GM20000 (cell line): Measurements from ENCODE around the gene LGI1.
"Not testable (repeated sequence)": the region's sequence is repeated elsewhere in the genome, so short reads cannot be mapped to it uniquely, and the experiment has no call there.

Experiments used
- DNase-seq: peaks from one replicate; pipeline ENCODE4 v3.0.0; 2012; ENCODE audit warnings: low spot score
- TF ChIP-seq, protein P1 (sequence below): IDR thresholded peaks from 2 replicates; pipeline ENCODE4 v1.5.1; 2012; ENCODE audit warnings: mild to moderate bottlenecking, control low read depth; ENCODE audit errors: extremely low read depth, missing control alignments

Gene LGI1

GRCh38 chr10:93816123-93816747 lies 58.5 kb downstream of the LGI1 start:
- TF ChIP-seq, protein P1, sequence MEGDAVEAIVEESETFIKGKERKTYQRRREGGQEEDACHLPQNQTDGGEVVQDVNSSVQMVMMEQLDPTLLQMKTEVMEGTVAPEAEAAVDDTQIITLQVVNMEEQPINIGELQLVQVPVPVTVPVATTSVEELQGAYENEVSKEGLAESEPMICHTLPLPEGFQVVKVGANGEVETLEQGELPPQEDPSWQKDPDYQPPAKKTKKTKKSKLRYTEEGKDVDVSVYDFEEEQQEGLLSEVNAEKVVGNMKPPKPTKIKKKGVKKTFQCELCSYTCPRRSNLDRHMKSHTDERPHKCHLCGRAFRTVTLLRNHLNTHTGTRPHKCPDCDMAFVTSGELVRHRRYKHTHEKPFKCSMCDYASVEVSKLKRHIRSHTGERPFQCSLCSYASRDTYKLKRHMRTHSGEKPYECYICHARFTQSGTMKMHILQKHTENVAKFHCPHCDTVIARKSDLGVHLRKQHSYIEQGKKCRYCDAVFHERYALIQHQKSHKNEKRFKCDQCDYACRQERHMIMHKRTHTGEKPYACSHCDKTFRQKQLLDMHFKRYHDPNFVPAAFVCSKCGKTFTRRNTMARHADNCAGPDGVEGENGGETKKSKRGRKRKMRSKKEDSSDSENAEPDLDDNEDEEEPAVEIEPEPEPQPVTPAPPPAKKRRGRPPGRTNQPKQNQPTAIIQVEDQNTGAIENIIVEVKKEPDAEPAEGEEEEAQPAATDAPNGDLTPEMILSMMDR = peak; percentile 30
- peak; percentile 50 for DNase-seq

DNA sequence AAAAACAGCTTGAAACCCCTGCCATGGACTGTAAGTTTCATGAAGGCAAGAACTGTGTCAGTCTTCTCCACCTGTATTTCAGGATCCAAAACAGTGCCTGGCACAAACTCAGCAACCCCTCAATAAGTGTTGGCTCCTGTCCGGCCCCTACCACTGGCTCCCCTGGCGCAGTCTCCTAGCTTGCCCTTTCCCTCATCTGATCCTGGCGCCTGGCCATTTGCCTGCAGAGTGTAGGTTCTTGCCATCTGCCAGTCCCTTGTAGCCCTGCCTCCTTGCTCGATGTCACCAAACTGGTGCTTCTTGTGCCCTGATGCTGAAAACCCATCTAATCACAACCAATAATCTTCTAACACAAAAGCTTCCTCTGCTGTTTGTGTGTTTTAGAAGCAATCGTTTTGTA lies 60.4 kb downstream of the LGI1 start:
- no peak for DNase-seq
- TF ChIP-seq, protein P1 = no peak

DNA sequence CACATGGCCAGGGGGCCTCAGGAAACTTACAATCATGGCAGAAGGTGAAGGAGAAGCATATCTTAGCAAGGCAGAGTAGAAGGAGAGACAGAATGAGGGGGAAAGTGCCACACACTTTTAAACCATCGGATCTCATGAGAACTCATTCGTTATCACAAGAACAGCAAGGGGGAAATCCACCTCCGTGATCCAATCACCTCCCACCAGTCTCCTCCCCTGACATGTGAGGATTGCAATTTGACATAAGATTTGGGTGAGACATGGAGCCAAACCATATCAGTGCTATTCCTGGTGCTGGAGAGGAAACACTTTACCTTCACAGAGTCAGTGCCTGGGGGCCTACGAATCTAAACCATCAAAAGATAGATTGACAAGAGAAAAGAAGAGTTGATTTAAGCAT lies 61.8 kb downstream of the LGI1 start:
- no peak for DNase-seq
- TF ChIP-seq, protein P1 = no peak

DNA sequence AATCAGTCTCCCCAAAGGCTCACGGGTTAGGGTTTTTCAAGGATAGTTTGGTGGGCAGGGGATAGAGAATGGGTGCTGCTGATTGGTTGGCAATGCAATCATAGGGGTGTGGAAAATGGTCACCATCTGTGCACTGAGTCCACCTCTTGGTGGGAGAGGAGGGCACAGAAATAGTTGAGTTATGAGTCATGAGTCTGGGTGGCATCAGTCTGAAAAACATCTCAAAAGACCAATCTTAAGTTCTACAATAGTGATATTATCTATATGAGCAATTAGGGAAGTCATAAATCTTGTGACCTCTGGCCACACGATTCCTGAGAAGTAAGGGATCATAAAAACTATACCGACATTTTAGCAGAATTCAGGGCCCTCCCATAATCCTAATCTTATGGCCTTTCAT lies 62.7 kb downstream of the LGI1 start:
- TF ChIP-seq, protein P1 = no peak
- no peak for DNase-seq

DNA sequence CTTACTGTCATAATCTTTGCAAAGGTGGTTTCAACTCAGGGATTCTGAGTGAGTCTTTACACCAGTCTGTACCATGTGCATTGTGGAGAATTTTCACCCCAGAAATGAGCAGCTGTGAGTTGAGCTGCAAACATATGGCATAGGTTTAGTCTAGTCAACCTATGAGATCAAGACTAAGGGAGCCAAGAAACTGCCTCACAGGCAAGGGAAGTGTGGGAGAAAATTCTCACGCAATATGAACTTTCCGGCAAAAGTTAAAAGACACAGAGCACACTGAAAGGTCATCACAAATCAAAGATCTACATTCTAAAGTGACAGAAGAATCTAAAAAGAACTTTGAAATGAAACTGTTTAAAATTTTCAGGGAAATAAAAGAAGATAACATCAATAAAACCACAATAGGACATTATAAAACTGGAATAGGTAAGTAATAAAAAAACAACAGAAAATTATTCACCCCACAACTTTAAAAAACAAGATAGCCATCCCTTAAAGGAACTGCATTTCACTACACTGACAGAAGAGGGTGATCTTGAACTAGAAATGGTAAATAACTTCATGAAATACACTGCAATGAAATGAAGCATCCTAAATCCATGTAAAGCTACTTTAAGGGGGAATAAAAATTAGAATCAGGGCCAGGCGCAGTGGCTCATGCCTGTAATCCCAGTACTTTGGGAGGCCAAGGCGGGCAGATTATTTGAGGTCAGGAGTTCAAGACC lies 63.5 kb downstream of the LGI1 start:
- no peak for DNase-seq
- TF ChIP-seq, protein P1 = no peak

GRCh38 chr10:93826355-93826754 lies 68.6 kb downstream of the LGI1 start:
- DNase-seq = no peak
- TF ChIP-seq, protein P1 = no peak

DNA sequence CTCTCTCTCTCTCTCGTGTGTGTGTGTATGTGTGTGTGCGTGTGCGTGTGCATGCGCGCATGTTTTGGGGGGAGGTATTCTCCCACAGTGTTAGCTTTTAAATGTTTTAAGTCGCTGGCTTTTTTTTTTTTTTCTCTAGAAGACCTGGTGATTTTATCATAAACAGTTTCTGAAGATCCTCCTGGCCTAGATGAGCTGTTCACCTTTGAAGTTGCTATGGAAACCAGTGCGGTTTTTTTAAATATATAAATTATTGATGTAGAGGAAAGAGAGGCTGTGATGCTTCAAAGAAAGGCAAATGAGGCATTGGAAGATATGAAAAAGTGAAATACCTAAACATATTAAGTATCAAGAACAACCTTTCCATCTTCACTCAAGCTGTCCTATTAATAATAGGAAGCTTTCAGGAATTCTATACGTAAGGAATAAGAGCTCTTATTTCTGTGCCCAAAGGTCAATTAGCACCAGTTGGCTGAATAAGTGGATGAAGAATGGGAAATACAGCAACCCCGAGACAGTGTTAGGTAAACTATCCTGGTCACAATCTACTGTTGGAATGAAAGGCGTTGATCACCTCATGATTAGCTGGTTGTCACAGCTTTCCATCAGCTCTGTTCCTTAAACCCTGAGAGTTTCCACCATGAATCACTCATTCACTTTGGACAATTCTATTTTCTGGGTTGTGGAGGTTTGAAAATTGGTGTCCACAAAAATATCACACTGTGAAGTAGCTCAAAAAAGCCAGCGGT lies 69.5 kb downstream of the LGI1 start:
- DNase-seq = no peak
- TF ChIP-seq, protein P1 = no peak

DNA sequence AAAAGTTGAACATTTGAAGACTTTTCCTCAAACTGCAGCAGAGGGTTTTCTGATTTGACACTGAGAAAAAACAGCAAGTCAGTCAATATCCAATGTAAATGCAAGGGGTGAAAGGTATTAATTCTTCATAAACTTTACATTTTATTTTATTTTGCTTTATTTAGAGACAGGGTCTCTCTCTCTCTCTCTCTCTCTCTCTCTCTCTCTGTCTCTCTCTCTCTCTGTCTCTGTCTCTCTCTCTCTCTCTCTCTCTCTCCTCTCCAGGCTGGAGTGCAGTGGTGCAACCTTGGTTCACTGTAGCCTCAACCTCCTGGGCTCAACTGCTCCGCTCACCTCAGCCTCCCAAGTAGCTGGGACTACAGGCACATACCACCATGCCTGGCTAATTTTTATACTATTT lies 73.3 kb downstream of the LGI1 start:
- not testable (repeated sequence) for DNase-seq
